GM18951 (cell line): ENCODE results near the gene NBEAL2.

ENCODE experiments used
- POLR2A ChIP-seq: IDR thresholded peaks from 4 replicates; pipeline ENCODE4 v1.6.1; 2011; ENCODE audit warnings: mild to moderate bottlenecking; ENCODE audit not compliant: insufficient read length, insufficient read depth; ENCODE audit errors: extremely low read depth
- in situ Hi-C: fragments of 300-500 bp; cut with MboI; formaldehyde crosslinking; loops from one replicate; pipeline ENCODE4 v1.12.0; 2022; ENCODE audit warnings: low sequenced_read_pairs, mixed read lengths, inconsistent platforms; ENCODE audit not compliant: unreplicated experiment

NBEAL2 gene

GRCh38 chr3:46989146-46989810 lies 9.8 kb downstream of the NBEAL2 start:
- TF ChIP-seq POLR2A: no peak
- in situ Hi-C loops: no loop called here

DNA sequence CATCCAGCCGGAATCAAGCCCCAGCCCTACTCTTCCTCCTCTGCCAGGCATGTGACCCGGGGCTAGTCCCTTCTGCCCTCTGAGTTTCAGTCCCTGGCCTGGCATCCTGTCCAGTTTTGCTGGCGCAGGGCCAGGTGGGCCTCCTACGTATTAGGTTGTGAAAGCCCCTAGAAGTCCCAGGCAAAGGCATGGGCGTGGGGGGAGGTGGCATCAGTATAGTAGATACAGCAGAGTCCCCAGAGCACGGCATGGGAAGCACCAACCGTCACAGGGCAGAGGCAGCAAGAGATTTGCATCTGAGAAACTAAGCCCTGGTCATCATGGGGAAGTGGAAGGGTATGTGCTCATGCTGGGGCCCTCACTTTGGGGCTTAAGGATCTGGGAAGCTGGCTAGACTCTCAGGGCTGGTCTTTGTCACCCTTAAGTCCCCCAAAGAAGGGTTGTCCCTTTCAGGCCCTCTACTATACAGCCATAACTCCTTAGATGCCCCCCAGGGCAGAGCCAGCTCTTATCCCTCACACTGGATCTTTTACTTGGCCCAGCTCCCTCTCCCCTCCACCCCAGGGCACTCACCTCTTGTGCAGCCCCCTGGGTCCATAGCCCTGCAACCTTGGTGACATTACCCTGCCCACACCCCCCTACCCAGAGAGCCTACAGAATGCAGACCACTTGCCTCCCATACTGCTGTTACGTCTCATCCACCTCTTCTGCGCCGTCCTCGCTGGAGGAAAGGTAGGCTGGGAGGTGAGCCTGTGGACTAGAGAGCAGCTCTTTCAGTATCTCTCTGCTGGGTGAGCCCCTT lies 11.3 kb downstream of the NBEAL2 start:
- in situ Hi-C loops: loop anchor here (5.0 kb wide), 1 partner anchor 63 kb away; no protein-coding TSS in a partner anchor
- TF ChIP-seq POLR2A: no peak

DNA sequence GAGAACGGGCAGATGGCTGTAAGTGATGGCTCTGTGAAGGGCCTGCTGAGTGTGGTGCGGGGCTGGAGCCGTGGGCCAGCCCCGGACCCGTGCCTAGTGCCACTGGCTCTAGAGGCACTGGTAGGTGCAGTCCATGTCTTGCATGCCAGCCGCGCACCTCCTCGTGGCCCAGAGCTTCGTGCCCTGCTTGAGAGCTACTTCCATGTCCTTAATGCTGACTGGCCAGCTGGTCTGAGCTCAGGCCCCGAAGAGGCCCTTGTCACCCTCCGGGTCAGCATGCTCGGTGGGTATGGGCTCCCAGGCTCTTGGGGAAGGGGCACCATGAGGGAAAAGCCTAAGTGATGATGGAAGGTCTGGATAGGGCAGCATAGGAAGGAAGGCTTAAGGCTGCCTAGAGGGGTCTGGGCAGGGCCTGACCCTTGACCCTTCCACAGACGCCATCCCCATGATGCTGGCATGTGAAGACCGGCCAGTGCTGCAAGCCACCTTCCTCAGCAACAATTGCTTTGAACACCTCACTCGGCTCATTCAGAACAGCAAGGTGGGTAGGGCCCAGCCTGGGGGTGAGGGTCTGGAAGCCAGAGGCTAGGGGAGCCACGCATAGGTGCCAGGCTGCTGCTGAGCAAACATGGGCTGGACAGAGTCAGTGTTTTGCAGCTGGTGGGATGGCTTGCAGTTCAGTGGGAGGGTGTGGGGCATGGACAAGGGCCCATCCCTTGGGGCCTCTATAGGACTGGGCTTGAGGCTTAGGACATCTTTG lies 12.1 kb downstream of the NBEAL2 start:
- in situ Hi-C loops: loop anchor here (5.0 kb wide), 1 partner anchor 64 kb away; no protein-coding TSS in a partner anchor
- no peak for TF ChIP-seq POLR2A

- TF ChIP-seq POLR2A: no peak
- in situ Hi-C loops: loop anchor here (5.0 kb wide), 1 partner anchor 65 kb away; no protein-coding TSS in a partner anchor
Observed at GRCh38 chr3:46992231-46992630, 12.8 kb downstream of the NBEAL2 start.

GRCh38 chr3:46993292-46993691 lies 13.8 kb downstream of the NBEAL2 start:
- in situ Hi-C loops: loop anchor here (5.0 kb wide), 1 partner anchor 66 kb away; no protein-coding TSS in a partner anchor
- no peak for TF ChIP-seq POLR2A

DNA sequence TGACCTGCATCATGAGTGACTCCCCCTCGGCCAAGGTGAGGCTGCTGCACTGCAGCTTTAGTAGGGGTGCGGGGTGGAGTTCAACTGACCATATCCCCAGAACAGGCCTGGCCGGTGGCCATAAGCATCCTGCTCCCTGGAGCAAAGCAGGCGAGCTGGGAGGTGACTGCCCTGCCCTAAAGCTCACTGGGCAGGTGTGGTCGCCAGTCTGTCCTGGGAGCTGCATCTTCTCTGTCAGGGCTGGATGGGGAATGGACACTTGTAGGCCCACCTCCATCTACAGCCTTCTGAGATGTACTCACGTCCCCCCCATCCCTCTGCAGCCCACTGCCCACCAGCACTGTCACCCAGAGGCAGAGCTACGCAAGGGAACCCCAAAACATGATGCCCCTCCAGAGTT lies 14.5 kb downstream of the NBEAL2 start:
- in situ Hi-C loops: loop anchor here (5.0 kb wide), 1 partner anchor 67 kb away; no protein-coding TSS in a partner anchor
- TF ChIP-seq POLR2A: no peak

- in situ Hi-C loops: loop anchor here (5.0 kb wide), 1 partner anchor 68 kb away; no protein-coding TSS in a partner anchor
Observed at GRCh38 chr3:46994801-46995731, 15.6 kb downstream of the NBEAL2 start.

GRCh38 chr3:46995901-46996562 lies 16.6 kb downstream of the NBEAL2 start:
- in situ Hi-C loops: no loop called here
- TF ChIP-seq POLR2A: no peak

More at GRCh38 chr3:46994801-46995731, 15.6 kb downstream of the NBEAL2 start:
- no peak for TF ChIP-seq POLR2A

DNA sequence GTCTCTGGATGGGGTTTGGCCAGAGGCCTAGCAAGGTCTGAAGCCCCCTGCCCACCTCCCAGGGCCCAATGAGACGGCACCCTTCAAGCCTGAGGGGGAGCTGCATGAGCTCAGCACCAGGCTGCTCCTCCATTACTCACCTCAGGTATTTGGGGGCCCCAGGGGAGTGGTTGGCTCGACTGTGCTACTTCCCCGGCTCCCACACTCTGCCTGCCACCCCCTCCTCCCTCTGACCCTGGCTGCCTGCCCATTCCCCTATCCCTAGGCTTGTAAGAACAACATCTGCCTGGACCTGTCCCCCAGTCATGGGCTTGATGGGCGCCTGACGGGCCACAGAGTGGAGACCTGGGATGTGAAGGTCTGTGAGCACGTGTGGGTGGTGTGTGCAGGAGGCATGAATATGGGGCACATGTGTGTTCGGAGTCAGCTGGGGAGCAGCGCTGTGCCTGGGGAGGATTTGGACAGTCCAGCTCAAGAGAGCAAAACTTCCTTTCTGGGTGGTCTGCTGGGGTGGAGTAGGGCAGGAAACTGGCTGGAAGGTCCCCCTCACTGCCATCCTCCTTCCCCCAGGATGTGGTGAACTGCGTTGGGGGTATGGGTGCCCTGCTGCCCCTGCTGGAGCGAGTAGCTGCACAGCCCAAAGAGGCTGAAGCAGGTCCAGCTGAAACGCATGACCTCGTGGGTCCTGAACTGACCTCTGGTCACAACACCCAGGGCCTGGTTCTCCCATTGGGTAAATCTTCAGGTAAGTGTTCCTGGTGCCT lies 17.4 kb downstream of the NBEAL2 start:
- in situ Hi-C loops: no loop called here
- no peak for TF ChIP-seq POLR2A

DNA sequence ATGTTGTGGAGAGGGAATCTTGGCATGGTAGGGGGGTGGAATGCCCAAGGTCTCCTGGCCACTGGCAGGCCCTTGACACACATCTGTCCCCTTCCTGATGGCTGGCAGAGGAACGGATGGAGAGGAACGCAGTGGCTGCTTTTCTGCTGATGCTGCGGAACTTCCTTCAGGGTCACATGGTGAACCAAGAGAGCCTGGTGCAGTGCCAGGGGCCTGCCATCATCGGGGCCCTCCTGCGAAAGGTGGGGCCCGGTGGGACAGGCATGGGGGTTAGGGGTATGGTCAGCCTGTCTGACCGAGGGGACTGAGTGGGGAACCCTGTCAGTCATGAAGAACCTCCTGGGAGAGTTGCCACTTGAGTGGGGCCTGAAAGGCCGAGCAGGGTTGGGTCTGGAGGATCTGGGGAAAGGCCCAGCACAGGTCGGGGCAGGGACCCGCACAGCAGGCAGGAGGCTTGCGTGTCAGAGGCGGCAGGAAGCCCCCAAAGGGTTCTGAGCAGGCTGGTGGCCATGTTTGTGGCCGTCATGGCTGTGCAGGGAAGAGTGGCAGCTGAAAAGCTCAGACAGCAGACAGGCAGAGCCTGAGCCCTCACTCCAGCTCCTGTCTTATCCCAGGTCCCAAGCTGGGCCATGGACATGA lies 18.1 kb downstream of the NBEAL2 start:
- in situ Hi-C loops: no loop called here
- no peak for TF ChIP-seq POLR2A
